ENCODE measurements around the gene FAM169A. TPM values are rescaled to one million over a fixed set of nuclear protein-coding genes. Genes with fewer than 3 reads are reported as not detected.
"Not testable (repeated sequence)": the region's sequence is repeated elsewhere in the genome, so short reads cannot be mapped to it uniquely, and the experiment has no call there.

Gene FAM169A
- total and polyA plus RNA-seq, 2 experiments from 2014 or later: 16.9 to 97.7 TPM

GRCh38 chr5:74915488-74915887 lies 49.3 kb upstream of the FAM169A start (continued):
- TF ChIP-seq, protein P1, sequence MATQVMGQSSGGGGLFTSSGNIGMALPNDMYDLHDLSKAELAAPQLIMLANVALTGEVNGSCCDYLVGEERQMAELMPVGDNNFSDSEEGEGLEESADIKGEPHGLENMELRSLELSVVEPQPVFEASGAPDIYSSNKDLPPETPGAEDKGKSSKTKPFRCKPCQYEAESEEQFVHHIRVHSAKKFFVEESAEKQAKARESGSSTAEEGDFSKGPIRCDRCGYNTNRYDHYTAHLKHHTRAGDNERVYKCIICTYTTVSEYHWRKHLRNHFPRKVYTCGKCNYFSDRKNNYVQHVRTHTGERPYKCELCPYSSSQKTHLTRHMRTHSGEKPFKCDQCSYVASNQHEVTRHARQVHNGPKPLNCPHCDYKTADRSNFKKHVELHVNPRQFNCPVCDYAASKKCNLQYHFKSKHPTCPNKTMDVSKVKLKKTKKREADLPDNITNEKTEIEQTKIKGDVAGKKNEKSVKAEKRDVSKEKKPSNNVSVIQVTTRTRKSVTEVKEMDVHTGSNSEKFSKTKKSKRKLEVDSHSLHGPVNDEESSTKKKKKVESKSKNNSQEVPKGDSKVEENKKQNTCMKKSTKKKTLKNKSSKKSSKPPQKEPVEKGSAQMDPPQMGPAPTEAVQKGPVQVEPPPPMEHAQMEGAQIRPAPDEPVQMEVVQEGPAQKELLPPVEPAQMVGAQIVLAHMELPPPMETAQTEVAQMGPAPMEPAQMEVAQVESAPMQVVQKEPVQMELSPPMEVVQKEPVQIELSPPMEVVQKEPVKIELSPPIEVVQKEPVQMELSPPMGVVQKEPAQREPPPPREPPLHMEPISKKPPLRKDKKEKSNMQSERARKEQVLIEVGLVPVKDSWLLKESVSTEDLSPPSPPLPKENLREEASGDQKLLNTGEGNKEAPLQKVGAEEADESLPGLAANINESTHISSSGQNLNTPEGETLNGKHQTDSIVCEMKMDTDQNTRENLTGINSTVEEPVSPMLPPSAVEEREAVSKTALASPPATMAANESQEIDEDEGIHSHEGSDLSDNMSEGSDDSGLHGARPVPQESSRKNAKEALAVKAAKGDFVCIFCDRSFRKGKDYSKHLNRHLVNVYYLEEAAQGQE (IDR thresholded peaks at IDR 0.05; ENCODE audit: unreplicated experiment): no peak
- TF ChIP-seq EZH2phosphoT487 (IDR thresholded peaks at IDR 0.05; ENCODE audit: unreplicated experiment): no peak
- TF ChIP-seq NANOG (IDR thresholded peaks at IDR 0.05; ENCODE audit: borderline replicate concordance): no peak
- no peak for TF ChIP-seq CREB1 (CRISPR knock-in tag; IDR thresholded peaks at IDR 0.05; ENCODE audit: low read depth)
- TF ChIP-seq ETS1 (IDR thresholded peaks at IDR 0.05): no peak

DNA sequence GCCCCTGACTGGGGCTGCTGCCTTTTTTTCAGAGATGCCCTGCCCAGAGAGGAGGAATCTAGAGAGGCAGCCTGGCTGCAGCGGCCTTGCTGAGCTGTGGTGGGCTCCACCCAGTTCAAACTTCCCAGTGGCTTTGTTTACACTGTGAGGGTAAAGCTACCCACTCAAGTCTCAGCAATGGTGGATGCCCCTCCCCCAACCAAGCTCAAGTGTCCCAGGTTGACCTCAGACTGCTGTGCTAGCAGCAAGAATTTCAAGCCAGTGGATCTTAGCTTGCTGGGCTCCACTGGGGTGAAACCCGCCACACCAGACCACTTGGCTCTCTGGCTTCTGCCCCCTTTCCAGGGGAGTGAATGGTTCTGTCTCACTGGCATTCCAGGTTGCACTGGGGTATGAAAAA lies 45.2 kb upstream of the FAM169A start:
- not testable (repeated sequence) for H3K27ac Mint-ChIP-seq; H3K27me3 Mint-ChIP-seq (ENCODE audit: insufficient read depth, low read depth, poor library complexity); H3K4me2 ChIP-seq; H3K4me3 ChIP-seq; H3F3A ChIP-seq (replicated peaks; ENCODE audit: low read depth); DNase-seq (ENCODE audit: low spot score); H4K20me1 ChIP-seq (replicated peaks; ENCODE audit: insufficient read depth); ATAC-seq; H3K9me2 ChIP-seq (ENCODE audit: insufficient read depth); H3K4me1 ChIP-seq (ENCODE audit: insufficient read depth); H3K36me3 ChIP-seq (ENCODE audit: insufficient read depth); H3K4me1 Mint-ChIP-seq; H3K4me3 Mint-ChIP-seq; H3K27ac ChIP-seq (ENCODE audit: low read depth); H3K27me3 ChIP-seq (ENCODE audit: insufficient read depth); H2AFZ ChIP-seq; H3K79me2 ChIP-seq (replicated peaks; ENCODE audit: insufficient read depth)
- peaks cover 33% of the 10 kb centered on the region for H3K9me3 Mint-ChIP-seq
- peaks cover 20% of the 10 kb centered on the region for H3K36me3 Mint-ChIP-seq (ENCODE audit: low read depth)

DNA sequence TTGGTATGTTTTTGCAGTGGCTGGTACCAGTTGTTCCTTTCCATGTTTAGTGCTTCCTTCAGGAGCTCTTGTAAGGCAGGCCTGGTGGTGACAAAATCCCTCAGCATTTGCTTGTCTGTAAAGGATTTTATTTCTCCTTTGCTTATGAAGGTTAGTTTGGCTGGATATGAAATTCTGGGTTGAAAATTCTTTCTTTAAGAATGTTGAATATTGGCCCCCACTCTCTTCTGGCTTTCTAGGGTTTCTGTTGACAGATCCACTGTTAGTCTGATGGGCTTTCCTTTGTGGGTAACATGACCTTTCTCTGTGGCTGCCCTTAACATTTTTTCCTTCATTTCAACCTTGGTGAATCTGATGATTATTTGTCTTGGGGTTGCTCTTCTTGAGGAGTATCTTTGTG lies 43.7 kb upstream of the FAM169A start:
- not testable (repeated sequence) for H3K4me1 ChIP-seq (ENCODE audit: insufficient read depth); H3K4me1 Mint-ChIP-seq; H3K27me3 Mint-ChIP-seq (ENCODE audit: insufficient read depth, low read depth, poor library complexity); H3K79me2 ChIP-seq (replicated peaks; ENCODE audit: insufficient read depth); H3K36me3 ChIP-seq (ENCODE audit: insufficient read depth); H3K27ac Mint-ChIP-seq; H3K9me2 ChIP-seq (ENCODE audit: insufficient read depth); ATAC-seq; H3F3A ChIP-seq (replicated peaks; ENCODE audit: low read depth); H3K27me3 ChIP-seq (ENCODE audit: insufficient read depth); H3K4me3 ChIP-seq; H4K20me1 ChIP-seq (replicated peaks; ENCODE audit: insufficient read depth); H3K4me2 ChIP-seq; DNase-seq (ENCODE audit: low spot score); H3K27ac ChIP-seq (ENCODE audit: low read depth); H3K4me3 Mint-ChIP-seq
- 0 out of 2 replicates have a peak overlapping the region, but pooled peaks have one; percentile 2 for H2AFZ ChIP-seq
- Mint-ChIP-seq H3K36me3 (ENCODE audit: low read depth) (peaks cover 20% of the 10 kb centered on the region), H3K9me3 (peaks cover 33% of the 10 kb centered on the region)

DNA sequence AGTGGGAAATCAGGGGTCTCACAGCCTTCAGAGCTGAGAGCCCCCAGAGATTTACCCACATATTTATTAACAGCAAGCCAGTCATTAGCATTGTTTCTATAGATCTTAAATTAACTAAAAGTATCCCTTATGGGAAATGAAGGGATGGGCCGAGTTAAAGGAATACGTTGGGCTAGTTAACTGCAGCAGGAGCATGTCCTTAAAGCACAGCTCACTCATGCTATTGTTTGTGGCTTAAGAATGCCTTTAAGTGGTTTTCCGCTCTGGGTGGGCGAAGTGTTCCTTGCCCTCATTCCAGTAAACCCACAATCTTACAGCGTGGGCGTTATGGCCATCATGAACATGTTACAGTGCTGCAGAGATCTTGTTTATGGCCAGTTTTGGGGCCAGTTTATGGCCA lies 42.0 kb upstream of the FAM169A start:
- not testable (repeated sequence) for H3F3A ChIP-seq (replicated peaks; ENCODE audit: low read depth); H3K9me2 ChIP-seq (ENCODE audit: insufficient read depth)
- H3K9me3 Mint-ChIP-seq: peaks cover 33% of the 10 kb centered on the region

GRCh38 chr5:74904713-74905112 lies 38.5 kb upstream of the FAM169A start:
- H3K4me3 Mint-ChIP-seq; DNase-seq (ENCODE audit: low spot score); H3F3A ChIP-seq (replicated peaks; ENCODE audit: low read depth); ATAC-seq; H3K27me3 Mint-ChIP-seq (ENCODE audit: insufficient read depth, low read depth, poor library complexity); H3K36me3 ChIP-seq (ENCODE audit: insufficient read depth); H2AFZ ChIP-seq; H3K4me3 ChIP-seq; H3K79me2 ChIP-seq (replicated peaks; ENCODE audit: insufficient read depth); H3K27ac ChIP-seq (ENCODE audit: low read depth); H3K4me1 Mint-ChIP-seq; H3K27me3 ChIP-seq (ENCODE audit: insufficient read depth); H3K9me2 ChIP-seq (ENCODE audit: insufficient read depth); H4K20me1 ChIP-seq (replicated peaks; ENCODE audit: insufficient read depth); H3K4me1 ChIP-seq (ENCODE audit: insufficient read depth); H3K4me2 ChIP-seq; H3K27ac Mint-ChIP-seq: not testable (repeated sequence)
- peaks cover 16% of the 10 kb centered on the region for H3K36me3 Mint-ChIP-seq (ENCODE audit: low read depth)
- H3K9me3 Mint-ChIP-seq: peaks cover 27% of the 10 kb centered on the region

More for the DNA sequence above, 42.0 kb upstream of the FAM169A start:
- not testable (repeated sequence) for ATAC-seq; DNase-seq (ENCODE audit: low spot score); H3K27me3 ChIP-seq (ENCODE audit: insufficient read depth); H3K79me2 ChIP-seq (replicated peaks; ENCODE audit: insufficient read depth); H3K4me3 ChIP-seq; H3K27me3 Mint-ChIP-seq (ENCODE audit: insufficient read depth, low read depth, poor library complexity); H3K4me1 ChIP-seq (ENCODE audit: insufficient read depth); H3K27ac Mint-ChIP-seq; H3K4me1 Mint-ChIP-seq; H3K4me2 ChIP-seq; H3K4me3 Mint-ChIP-seq; H2AFZ ChIP-seq; H4K20me1 ChIP-seq (replicated peaks; ENCODE audit: insufficient read depth); H3K36me3 ChIP-seq (ENCODE audit: insufficient read depth); H3K27ac ChIP-seq (ENCODE audit: low read depth)
- H3K36me3 Mint-ChIP-seq (ENCODE audit: low read depth): peaks cover 20% of the 10 kb centered on the region

Data from GM23338 (cell line).